Neural progenitor cell (in vitro differentiated cells): ENCODE results near the gene COMMD1. TPM values are rescaled to one million over a fixed set of nuclear protein-coding genes. Genes with fewer than 3 reads are reported as not detected.

Experiments
- DNase-seq: peaks from one replicate; pipeline ENCODE4 v3.0.0-alpha.2; 2016; ENCODE audit warnings: low spot score
- H2AFZ ChIP-seq: fragments of 200-600 bp; sonication (generic); replicated peaks from 2 replicates; pipeline ENCODE4 v1.6.1; 2016; ENCODE audit warnings: antibody characterized with exemption
- H3F3A ChIP-seq: fragments of 200-600 bp; sonication (generic); 2 replicates; pipeline ENCODE4 v1.6.1; 2016; ENCODE audit warnings: antibody characterized with exemption, low read depth
- H3K27ac ChIP-seq: fragments of 200-600 bp; sonication (generic); 2 replicates; pipeline ENCODE4 v1.5.1; 2016; ENCODE audit warnings: mild to moderate bottlenecking
- H3K27me3 ChIP-seq: fragments of 200-600 bp; sonication (generic); 2 replicates; pipeline ENCODE4 v1.6.1; 2016; ENCODE audit warnings: mild to moderate bottlenecking, moderate library complexity
- H3K36me3 ChIP-seq: fragments of 200-600 bp; sonication (generic); 2 replicates; pipeline ENCODE4 v1.5.1; 2016
- H3K4me1 ChIP-seq: fragments of 200-600 bp; sonication (generic); 2 replicates; pipeline ENCODE4 v1.6.1; 2016; ENCODE audit warnings: mixed run types
- H3K4me2 ChIP-seq: fragments of 200-600 bp; sonication (generic); 2 replicates; pipeline ENCODE4 v1.6.1; 2016
- H3K4me3 ChIP-seq: fragments of 200-600 bp; sonication (generic); 2 replicates; pipeline ENCODE4 v1.5.1; 2016
- H3K79me2 ChIP-seq: fragments of 200-600 bp; sonication (generic); 2 replicates; pipeline ENCODE4 v1.6.1; 2016; ENCODE audit warnings: low read depth
- H3K9ac ChIP-seq: fragments of 200-600 bp; sonication (generic); 2 replicates; pipeline ENCODE4 v1.6.1; 2016
- H3K9me3 ChIP-seq: fragments of 200-600 bp; sonication (generic); 2 replicates; pipeline ENCODE4 v1.5.1; 2016; ENCODE audit warnings: low read depth
- H4K20me1 ChIP-seq: fragments of 200-600 bp; sonication (generic); 2 replicates; pipeline ENCODE4 v1.6.1; 2016; ENCODE audit warnings: low read depth
- H3K27ac Mint-ChIP-seq: 3 replicates; pipeline ENCODE4 v1.8.0; 2021; ENCODE audit warnings: mixed read lengths
- H3K27me3 Mint-ChIP-seq: 2 replicates; pipeline ENCODE4 v1.8.0; 2022; ENCODE audit warnings: low read depth, mild to moderate bottlenecking, inconsistent platforms, moderate library complexity, mixed read lengths; ENCODE audit not compliant: insufficient read depth
- H3K36me3 Mint-ChIP-seq: 3 replicates; pipeline ENCODE4 v1.8.0; 2021; ENCODE audit warnings: mixed read lengths
- H3K4me1 Mint-ChIP-seq: 3 replicates; pipeline ENCODE4 v1.8.0; 2021; ENCODE audit warnings: mixed read lengths
- H3K4me3 Mint-ChIP-seq: 3 replicates; pipeline ENCODE4 v1.8.0; 2021; ENCODE audit warnings: mild to moderate bottlenecking, moderate library complexity, mixed read lengths
- H3K9me3 Mint-ChIP-seq: 3 replicates; pipeline ENCODE4 v1.8.0; 2020; ENCODE audit warnings: mixed read lengths
- EZH2 ChIP-seq: fragments of 200-600 bp; sonication (generic); IDR thresholded peaks from 2 replicates; pipeline ENCODE4 v1.6.1; 2017; ENCODE audit warnings: antibody characterized with exemption, mild to moderate bottlenecking, moderate library complexity
- EZH2phosphoT487 ChIP-seq: fragments of 200-600 bp; sonication (generic); IDR thresholded peaks from 2 replicates; pipeline ENCODE4 v1.6.1; 2017; ENCODE audit warnings: antibody characterized with exemption
- total RNA-seq: library from RNA; depleted of rRNA; stranded (reverse); fragments of >200 nt; gene quantifications from 2 replicates; pipeline ENCODE4 v1.2.3, GENCODE V29; 2015; ENCODE audit warnings: low replicate concordance
- TF ChIP-seq, protein P1 (sequence below): fragments of 200-600 bp; sonication (generic); IDR thresholded peaks from 2 replicates; pipeline ENCODE4 v1.5.1; 2017; ENCODE audit warnings: antibody characterized with exemption, mild to moderate bottlenecking

COMMD1 gene
- total RNA-seq, 1 donor from 2014 or later, result 26.7 TPM

DNA sequence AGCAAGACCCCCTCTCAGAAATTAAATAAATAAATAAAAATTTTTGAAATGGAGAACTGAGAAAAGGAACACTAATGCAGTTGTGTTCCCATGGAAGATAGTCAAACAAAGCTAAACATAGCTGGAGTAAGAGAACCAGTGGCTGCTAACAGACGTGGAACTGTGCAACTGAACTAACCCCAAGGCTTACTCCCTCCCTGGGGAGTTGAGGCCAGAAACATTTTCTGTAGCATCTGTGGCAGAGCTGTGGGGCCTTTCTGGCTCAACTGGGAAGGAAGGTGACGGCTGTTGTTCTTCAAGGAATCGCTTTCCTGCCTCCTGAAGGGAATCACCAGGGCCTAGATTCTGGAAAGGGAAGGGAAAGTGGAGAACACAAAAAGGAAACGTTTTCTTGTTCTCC lies 236.6 kb downstream of the COMMD1 start:
- no peak overlapping the region for H3K4me2 ChIP-seq
- H3K9me3 Mint-ChIP-seq, result no peaks in the 10 kb centered on the region
- TF ChIP-seq EZH2phosphoT487 (no peak), EZH2 (no peak)
- TF ChIP-seq, protein P1, sequence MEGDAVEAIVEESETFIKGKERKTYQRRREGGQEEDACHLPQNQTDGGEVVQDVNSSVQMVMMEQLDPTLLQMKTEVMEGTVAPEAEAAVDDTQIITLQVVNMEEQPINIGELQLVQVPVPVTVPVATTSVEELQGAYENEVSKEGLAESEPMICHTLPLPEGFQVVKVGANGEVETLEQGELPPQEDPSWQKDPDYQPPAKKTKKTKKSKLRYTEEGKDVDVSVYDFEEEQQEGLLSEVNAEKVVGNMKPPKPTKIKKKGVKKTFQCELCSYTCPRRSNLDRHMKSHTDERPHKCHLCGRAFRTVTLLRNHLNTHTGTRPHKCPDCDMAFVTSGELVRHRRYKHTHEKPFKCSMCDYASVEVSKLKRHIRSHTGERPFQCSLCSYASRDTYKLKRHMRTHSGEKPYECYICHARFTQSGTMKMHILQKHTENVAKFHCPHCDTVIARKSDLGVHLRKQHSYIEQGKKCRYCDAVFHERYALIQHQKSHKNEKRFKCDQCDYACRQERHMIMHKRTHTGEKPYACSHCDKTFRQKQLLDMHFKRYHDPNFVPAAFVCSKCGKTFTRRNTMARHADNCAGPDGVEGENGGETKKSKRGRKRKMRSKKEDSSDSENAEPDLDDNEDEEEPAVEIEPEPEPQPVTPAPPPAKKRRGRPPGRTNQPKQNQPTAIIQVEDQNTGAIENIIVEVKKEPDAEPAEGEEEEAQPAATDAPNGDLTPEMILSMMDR, result no peak
- no peak overlapping the region for H3K9ac ChIP-seq
- no peaks in the 10 kb centered on the region for H3K27me3 ChIP-seq
- no peaks in the 10 kb centered on the region for H3K79me2 ChIP-seq
- no peaks in the 10 kb centered on the region for H3K36me3 Mint-ChIP-seq
- H3K27ac ChIP-seq, result no peak overlapping the region
- H3K4me1 Mint-ChIP-seq, result no peaks in the 10 kb centered on the region
- H3K4me3 ChIP-seq, result no peak overlapping the region
- H3K4me1 ChIP-seq, result no peaks in the 10 kb centered on the region
- H3F3A ChIP-seq, result no peaks in the 10 kb centered on the region
- H3K4me3 Mint-ChIP-seq, result no peak overlapping the region
- H4K20me1 ChIP-seq, result no peaks in the 10 kb centered on the region
- no peak overlapping the region for H2AFZ ChIP-seq
- DNase-seq, result no peak
- no peaks in the 10 kb centered on the region for H3K27me3 Mint-ChIP-seq
- no peaks in the 10 kb centered on the region for H3K36me3 ChIP-seq
- no peak overlapping the region for H3K27ac Mint-ChIP-seq
- no peaks in the 10 kb centered on the region for H3K9me3 ChIP-seq

DNA sequence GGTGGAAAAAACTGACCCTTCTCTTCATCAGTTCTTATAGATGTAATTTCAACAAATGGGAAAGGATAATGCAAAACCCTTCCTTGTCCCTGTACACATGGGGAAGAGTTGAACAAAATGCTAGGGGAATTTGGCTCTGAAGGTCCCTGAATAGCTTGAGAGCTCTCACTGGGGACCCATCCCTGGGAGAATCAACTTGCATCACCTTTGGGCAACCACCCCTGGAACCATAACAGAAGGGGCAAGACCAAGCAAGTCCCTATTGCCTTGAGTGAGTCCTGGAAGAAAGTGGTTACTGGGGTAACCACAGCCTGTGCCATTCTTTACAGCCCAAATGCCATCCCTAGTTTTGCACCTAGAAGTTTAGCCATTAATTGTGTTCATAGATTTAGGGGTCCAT lies 238.2 kb downstream of the COMMD1 start:
- no peaks in the 10 kb centered on the region for H3K9me3 Mint-ChIP-seq
- TF ChIP-seq EZH2 (no peak), EZH2phosphoT487 (no peak)
- TF ChIP-seq, protein P1, result no peak

GRCh38 chr2:62144689-62145477 lies 239.4 kb downstream of the COMMD1 start:
- no peak overlapping the region for H3K27ac Mint-ChIP-seq
- H3K36me3 Mint-ChIP-seq, result no peaks in the 10 kb centered on the region

More for the DNA sequence above, 238.2 kb downstream of the COMMD1 start:
- no peak overlapping the region for H3K27ac Mint-ChIP-seq
- no peak overlapping the region for H3K4me2 ChIP-seq
- DNase-seq, result no peak
- no peaks in the 10 kb centered on the region for H3K27me3 ChIP-seq
- no peaks in the 10 kb centered on the region for H3K4me1 Mint-ChIP-seq
- no peaks in the 10 kb centered on the region for H3K79me2 ChIP-seq
- no peak overlapping the region for H3K9ac ChIP-seq
- no peaks in the 10 kb centered on the region for H3K9me3 ChIP-seq
- H3K36me3 ChIP-seq, result no peaks in the 10 kb centered on the region
- H3K27me3 Mint-ChIP-seq, result peaks cover 5% of the 10 kb centered on the region
- no peaks in the 10 kb centered on the region for H3K36me3 Mint-ChIP-seq
- no peaks in the 10 kb centered on the region for H3F3A ChIP-seq
- no peaks in the 10 kb centered on the region for H4K20me1 ChIP-seq
- no peaks in the 10 kb centered on the region for H3K4me1 ChIP-seq
- no peak overlapping the region for H2AFZ ChIP-seq
- no peak overlapping the region for H3K27ac ChIP-seq
- no peak overlapping the region for H3K4me3 ChIP-seq
- no peak overlapping the region for H3K4me3 Mint-ChIP-seq

More at GRCh38 chr2:62144689-62145477, 239.4 kb downstream of the COMMD1 start:
- Histone ChIP-seq H3K9me3 (no peaks in the 10 kb centered on the region), H3K27ac (no peak overlapping the region), H2AFZ (no peak overlapping the region), H3F3A (no peaks in the 10 kb centered on the region), H3K36me3 (no peaks in the 10 kb centered on the region), H3K27me3 (no peaks in the 10 kb centered on the region), H3K4me3 (no peak overlapping the region), H3K79me2 (no peaks in the 10 kb centered on the region), H3K9ac (no peak overlapping the region), H4K20me1 (no peaks in the 10 kb centered on the region), H3K4me2 (no peak overlapping the region), H3K4me1 (no peaks in the 10 kb centered on the region)
- no peaks in the 10 kb centered on the region for H3K9me3 Mint-ChIP-seq
- H3K4me1 Mint-ChIP-seq, result no peaks in the 10 kb centered on the region
- no peak overlapping the region for H3K4me3 Mint-ChIP-seq
- no peak for TF ChIP-seq EZH2phosphoT487
- TF ChIP-seq, protein P1, result no peak
- no peak for TF ChIP-seq EZH2
- peaks cover 5% of the 10 kb centered on the region for H3K27me3 Mint-ChIP-seq
- no peak for DNase-seq
